HL-60 (cell line): ENCODE measurements around the gene FGR.

ENCODE experiments used
- DNase-seq, 2 experiments: peaks; one replicate each; pipeline ENCODE4 v3.0.0-alpha.2; 2010 to 2020; ENCODE audit warnings: low read depth in 1 of 2, low spot score in 1 of 2
- H3K27ac ChIP-seq: fragments of 250-450 bp; sonication (Bioruptor Pico); replicated peaks from 2 replicates; pipeline ENCODE4 v1.5.1; 2020; ENCODE audit warnings: mild to moderate bottlenecking, moderate library complexity
- H3K27me3 ChIP-seq: fragments of 250-450 bp; sonication (Bioruptor Pico); 2 replicates; pipeline ENCODE4 v1.5.1; 2021; ENCODE audit warnings: mild to moderate bottlenecking, moderate library complexity; ENCODE audit not compliant: insufficient read depth, poor library complexity, severe bottlenecking
- H3K4me3 ChIP-seq: replicated peaks from 2 replicates; pipeline ENCODE4 v1.5.1; 2011; ENCODE audit warnings: mild to moderate bottlenecking, control low read depth, low read length; ENCODE audit not compliant: insufficient read depth
- CTCF ChIP-seq: IDR thresholded peaks from one replicate; pipeline ENCODE4 v1.5.1; 2011; ENCODE audit warnings: low read length, control low read depth, inconsistent platforms; ENCODE audit not compliant: insufficient read depth
- GABPA ChIP-seq: IDR thresholded peaks from 2 replicates; pipeline ENCODE4 v1.6.1; 2012; ENCODE audit warnings: low read depth
- POLR2AphosphoS5 ChIP-seq: IDR thresholded peaks from 2 replicates; pipeline ENCODE4 v1.6.1; 2012; ENCODE audit warnings: low read depth
- REST ChIP-seq: IDR thresholded peaks from 2 replicates; pipeline ENCODE4 v1.6.1; 2012; ENCODE audit warnings: low read depth; ENCODE audit not compliant: insufficient replicate concordance
- SPI1 ChIP-seq: IDR thresholded peaks from 2 replicates; pipeline ENCODE4 v1.6.1; 2012; ENCODE audit warnings: low read depth, mild to moderate bottlenecking, borderline replicate concordance

Gene FGR

DNA sequence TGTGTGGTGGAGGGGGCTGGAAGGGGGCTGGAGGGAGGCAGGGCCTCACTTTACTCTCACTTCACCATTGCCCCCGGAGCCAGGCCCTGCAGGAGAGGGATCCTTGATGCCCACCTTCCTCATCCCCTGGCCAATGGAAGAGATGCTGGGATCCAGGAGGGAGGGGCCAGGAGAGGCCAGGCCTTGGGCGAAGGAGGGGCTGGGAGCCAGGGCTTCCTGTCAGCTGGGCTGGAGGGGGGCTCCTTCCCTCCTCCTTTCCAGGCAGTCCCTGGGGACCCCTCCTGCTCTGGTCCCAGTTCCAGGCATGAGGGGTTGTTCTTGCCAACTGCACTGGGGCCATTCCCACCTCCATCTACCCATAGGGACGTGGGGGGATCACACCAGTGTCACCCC lies 36.7 kb downstream of the FGR start:
- no peak for DNase-seq
- TF ChIP-seq REST: no peak
- no peak for TF ChIP-seq POLR2AphosphoS5
- no peak for TF ChIP-seq SPI1
- TF ChIP-seq CTCF: no peak
- no peak for TF ChIP-seq GABPA
- Histone ChIP-seq H3K27ac (no peak overlapping the region), H3K4me3 (no peak overlapping the region), H3K27me3 (no peaks in the 10 kb centered on the region)

DNA sequence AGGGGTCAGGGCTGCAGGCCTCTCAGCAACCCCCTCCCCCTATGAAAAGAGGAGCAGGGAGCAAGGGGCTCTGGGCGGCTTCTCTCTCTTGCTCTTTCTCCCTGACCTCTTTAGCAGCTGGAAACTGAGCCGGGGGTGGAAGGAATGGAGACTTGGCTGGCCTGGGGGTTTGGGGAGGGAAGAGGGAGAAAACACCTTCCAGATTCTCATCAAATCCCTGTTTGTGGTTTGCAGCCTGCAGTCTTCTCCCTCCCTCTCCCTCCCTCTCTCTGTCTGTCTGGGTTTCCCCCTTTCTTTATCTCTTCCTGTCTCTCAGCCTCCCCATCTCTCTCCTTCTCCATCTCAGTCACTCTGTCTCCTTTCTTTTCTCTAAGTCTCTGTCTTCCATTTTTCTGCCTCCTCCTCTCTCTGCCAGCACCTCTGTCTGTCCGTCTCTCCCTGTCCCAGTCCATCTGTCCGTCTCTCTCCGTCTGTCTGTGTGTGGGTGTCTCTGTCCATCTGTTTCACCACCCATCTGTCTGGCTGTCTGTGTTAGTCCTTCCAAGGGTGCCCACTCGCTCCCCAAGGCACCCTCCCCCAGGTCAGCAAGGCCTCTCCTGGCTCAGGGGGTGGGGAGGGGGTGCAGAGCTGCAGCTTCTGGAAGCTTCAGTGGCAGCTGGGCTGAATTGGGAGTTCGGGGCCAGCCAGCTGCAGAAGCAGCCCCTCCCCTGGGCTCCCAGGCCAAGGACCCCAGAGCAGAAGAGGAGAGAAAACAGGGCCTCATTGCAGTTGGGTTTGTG lies 37.3 kb downstream of the FGR start:
- no peak overlapping the region for H3K4me3 ChIP-seq
- TF ChIP-seq REST (no peak), SPI1 (no peak)
- H3K27me3 ChIP-seq: no peaks in the 10 kb centered on the region
- no peak for DNase-seq
- H3K27ac ChIP-seq: no peak overlapping the region

DNA sequence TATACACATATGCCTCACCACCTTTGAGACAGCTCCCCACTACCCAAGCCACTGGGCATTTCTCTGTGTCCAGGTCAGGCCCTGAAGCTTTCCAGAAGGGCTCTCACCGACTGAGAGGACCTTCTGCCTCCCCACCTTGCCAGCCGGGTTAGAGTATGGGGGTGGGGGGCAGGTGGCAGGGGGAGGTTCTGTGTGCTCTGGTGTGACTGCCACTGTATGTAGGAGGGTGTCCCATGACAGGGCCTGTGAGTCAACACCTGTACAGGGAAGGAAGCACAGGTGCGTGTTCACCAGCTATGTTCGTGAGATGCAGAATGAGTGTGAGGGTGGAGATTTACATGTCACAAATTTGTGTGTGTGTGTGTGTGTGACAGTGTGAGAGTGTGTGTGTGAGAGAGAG lies 38.0 kb downstream of the FGR start:
- Histone ChIP-seq H3K27ac (no peak overlapping the region), H3K4me3 (no peak overlapping the region), H3K27me3 (no peaks in the 10 kb centered on the region)
- DNase-seq: no peak
- TF ChIP-seq REST: no peak
- TF ChIP-seq SPI1: no peak
- no peak for TF ChIP-seq GABPA
- TF ChIP-seq POLR2AphosphoS5: no peak
- TF ChIP-seq CTCF: no peak
